Glomerular visceral epithelial cell (primary cell): Measurements from ENCODE around the gene LYSMD1.

Source experiments
- DNase-seq: peaks from one replicate; pipeline ENCODE4 v3.0.0-alpha.2; 2016; ENCODE audit errors: extremely low spot score

LYSMD1 gene

DNA sequence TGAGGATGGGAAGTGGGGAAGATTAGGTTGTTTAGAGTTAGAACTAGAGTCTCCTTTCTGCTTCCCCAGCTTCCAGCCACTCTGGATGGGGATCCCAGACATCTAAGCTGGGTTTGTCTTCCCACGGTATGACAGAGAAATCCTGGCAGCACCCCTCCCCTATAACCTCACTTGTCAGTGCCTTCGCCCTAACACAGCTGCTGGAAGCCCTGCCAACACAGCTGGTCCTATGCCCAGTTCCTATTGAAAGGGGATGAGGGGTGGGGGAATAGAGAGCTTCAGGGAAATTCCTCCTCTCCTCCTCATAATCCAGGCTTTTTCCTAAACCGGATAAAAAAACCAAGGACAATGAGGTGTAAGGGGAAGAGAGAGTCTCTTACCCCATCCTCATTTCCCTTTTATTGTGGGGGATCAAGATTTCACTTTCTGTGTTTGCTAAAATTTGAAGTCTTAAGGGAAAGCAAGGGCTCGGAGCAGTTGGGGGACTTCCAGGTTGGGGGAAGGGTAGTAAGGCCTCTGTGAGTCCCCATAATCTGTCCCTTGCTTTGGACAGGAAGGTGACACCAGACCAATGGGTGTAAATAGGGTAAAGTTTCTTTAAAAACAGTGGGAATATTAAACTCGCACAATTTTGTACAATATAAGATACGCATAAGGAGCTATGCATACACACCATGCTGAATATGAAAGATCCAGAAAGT, 9.5 kb upstream of the LYSMD1 start:
- DNase-seq, result no peak

DNA sequence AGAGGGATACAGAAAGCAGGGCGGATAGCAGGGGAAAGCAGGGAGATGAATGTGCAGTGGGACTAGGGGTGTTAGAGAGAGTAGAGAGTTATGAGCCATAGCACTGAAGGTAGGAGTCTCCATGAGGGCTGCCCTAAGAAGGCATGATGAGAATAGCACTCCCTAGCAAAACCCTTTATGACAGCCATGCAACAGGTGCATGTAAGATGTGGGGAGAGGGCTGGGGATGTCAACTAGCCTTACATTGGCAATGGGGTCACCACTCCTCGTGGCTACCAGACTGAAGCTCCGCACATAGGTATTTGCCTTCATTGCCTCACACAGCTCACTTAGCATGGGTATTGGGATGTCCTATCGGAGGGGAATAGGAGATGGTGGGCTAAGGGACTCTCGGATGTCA, 5.5 kb upstream of the LYSMD1 start:
- DNase-seq, result no peak

DNA sequence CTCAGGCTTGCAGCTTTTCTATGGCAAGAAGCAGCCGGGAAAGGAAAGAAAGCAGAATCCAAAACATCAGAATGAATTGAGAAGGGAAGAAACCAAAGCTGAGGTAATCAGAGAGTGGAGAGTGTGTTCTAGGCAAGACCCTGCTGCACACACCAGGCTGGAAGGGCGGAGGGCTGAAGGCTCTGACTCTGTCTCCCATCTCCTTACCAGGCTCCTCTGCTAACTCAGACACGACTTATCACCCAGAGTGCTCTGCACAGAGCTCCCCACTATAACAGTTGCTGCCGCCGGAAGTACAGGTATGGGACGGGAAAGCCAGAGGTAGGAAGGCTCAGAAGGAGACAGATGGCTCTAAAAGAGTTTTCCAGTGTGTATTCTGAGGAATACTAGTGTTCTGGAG, 1.4 kb upstream of the LYSMD1 start:
- no peak for DNase-seq

DNA sequence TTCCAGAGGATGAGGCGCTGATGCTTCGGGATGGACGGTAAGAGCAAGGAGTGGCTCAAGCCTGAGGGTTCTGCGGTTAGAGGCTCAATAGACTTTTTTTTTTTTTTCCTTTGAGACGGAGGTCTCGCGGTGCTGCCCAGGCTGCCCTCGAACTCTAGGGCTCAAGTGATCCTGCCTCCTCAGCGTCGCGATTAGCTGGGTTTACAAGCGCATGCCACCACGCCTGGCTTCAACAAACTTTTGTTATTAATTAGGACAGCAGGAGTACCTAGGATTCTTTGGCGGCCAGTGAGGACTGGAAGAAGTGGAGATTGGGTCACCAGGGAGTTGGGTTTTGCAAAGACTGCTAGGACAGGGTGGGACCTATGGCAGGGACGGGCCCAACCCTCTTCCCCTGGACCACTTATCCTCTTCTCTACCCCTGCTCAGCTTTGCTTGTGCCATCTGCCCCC, 829 bp upstream of the LYSMD1 start:
- DNase-seq, result peak; percentile 71

DNA sequence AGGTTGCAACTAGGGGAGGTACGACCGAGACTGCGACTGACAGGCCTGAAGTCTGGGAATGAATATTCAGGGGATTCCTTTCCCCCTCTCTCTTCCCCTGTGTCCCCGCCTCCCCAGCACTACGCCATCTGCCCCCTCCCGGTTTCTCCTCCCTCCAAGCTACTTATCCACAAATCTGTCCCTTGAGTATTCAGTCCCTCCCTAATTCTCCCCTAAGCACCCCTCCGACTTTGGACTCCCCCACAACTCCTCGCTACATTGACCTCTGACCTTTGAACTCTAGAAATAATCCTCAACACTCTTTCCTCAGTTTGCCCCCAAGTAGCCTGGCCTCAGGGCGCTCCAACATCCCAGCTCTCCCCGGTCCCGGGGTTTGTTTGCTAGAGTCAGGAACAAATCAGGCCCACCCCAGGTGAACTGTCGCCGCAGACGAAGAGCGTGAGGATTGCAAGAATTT, 393 bp downstream of the LYSMD1 start:
- DNase-seq, result peak; percentile 49

DNA sequence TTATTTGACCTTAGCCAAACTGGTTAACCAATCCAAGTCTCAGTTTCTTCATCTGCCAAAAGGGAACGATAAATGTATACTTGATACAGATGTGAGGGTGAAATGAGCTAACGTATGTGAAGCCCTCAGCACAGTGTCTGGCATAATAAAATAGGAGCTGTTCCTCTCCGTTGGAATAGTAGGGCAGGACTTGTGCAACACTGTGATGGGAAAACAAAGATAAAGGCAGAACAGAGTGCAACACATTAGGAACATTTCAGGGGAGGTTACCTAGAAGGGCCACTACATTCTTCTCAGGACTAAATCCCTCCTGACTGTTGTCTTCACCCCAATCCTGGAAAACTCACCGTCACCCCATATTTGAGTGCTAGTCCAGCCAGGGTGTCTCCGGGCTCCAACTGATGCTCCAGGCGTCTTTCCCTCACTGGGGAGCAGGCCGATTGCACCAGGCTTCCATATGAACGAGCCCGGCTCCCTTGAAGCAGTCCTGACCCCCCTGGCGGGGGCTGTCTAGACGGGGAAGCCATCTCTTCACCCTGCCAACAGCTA, 896 bp downstream of the LYSMD1 start:
- no peak for DNase-seq

DNA sequence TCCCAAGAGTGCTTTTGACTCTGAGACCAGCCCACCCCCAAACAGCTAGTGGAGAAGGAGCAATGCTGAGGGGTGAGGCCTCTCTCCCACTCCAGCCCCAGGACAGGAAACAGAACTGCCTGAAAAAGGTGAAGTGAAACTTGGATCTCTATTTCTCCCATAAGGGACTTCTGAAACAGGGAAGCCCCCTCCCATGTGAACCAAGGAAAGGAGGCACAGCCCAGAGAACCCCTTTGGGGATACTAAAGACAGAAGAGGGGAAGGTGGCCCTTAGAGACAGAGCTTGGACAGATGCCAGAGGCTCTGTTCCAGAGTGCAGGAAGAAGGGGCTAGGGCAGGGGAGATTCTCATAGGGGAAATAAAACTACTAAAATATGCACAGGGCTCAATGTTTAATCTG, 6.3 kb downstream of the LYSMD1 start:
- DNase-seq, result no peak

DNA sequence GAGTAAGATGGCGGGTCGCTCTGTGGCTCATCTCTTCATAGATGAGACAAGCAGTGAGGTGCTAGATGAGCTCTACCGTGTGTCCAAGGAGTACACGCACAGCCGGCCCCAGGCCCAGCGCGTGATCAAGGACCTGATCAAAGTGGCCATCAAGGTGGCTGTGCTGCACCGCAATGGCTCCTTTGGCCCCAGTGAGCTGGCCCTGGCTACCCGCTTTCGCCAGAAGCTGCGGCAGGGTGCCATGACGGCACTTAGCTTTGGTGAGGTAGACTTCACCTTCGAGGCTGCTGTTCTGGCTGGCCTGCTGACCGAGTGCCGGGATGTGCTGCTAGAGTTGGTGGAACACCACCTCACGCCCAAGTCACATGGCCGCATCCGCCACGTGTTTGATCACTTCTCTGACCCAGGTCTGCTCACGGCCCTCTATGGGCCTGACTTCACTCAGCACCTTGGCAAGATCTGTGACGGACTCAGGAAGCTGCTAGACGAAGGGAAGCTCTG, 6.9 kb downstream of the LYSMD1 start:
- no peak for DNase-seq

DNA sequence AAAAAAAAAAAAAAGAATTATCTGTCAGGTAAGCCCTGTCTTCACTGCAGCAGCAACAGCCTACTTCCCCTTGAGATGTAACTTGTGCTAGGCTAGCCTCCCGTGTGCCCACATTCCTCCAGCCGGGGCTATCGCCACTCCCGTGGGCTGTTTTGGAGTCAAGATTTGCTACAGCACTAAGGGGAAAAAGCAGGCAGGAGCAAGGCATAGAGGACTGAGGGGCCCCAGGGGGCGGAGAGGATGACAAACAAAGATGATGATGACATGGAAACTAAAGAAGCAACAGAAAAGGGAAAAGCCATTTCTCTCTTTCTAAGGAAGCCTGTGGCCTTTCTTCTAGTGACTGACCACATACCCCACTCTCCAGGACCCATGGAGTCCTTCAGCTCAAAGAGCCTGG, 7.4 kb downstream of the LYSMD1 start:
- DNase-seq, result no peak

DNA sequence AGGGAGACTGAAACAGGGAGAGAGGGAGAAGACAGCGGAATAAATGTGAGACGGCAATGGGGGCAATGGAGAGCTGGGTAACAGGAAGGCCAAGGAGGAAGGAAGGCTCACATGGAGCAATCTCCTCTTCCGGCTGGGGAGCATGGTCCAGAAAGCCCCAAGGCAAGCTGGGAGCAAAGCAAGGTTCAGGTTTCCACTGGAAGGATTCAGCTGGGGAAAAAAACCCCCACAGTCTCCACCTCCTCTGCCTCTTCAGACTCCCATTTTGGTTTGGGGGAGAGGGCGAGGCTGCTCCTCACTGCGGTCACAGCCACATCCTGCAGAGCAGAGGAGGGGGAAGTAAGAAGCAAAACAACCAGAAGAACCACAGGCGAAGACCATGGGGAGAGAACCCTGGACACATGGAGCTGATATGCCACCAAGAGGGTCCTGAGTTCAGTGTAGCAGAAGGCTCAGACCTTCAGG, 8.6 kb downstream of the LYSMD1 start:
- no peak for DNase-seq

DNA sequence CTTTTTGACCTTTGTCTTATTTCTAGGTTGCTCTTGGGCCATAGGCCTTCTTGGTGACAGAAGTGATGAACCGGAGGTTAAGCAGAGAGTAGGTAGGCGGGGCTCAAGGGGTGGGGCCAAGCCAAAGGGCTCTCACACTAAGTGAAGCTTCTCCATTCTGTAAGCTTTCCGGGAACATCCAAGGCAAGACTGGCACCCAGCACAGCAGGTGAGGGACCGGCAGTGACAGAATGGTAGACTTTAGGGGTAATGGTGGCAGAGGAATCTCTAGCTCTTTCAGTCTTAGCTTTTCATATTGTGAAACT, 9.2 kb downstream of the LYSMD1 start, which contains the start of gene TNFAIP8L2:
Gene TNFAIP8L2, plus strand, starts transcription at position 135 of the 305 bp plus-strand sequence. CDS start 2,049 bp downstream, outside the sequence.
- no peak for DNase-seq

DNA sequence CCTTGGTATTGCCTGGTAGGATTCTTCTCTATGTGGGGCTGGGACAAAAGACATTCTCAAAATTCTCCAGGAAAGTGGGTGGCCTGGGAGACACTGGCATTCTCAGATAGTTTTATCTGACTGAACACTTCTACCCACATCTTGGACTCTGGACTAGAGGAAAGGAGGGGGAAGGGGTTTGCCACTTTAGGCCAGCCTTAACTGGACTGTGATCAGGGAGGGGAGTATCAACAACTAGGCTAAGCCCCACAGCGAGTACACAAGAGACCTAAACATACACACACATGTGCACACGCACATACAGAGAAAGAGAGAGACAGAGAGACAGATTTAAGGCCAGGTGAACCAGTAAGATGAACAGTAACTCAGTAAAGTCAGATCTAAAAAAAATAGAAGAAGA, 18.0 kb downstream of the LYSMD1 start:
- DNase-seq, result no peak

DNA sequence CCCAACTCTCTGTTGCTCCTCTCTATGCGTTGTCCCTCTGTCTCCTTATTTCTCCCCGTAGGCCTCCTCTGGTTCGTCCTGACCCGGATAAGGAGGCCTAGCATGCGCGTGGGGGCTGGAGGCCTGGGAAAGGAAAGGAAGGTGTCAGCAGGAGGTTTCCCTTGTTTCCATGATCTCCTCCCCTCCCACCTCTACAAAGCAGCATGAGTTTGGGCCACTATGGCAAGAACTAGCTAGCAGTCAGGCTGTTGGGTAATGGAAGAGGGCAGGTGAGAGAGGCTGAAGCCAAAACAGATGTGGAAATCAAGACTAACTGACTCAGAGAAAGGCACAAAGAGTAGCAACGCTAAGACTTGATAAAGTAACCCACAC, 18.6 kb downstream of the LYSMD1 start:
- no peak for DNase-seq

DNA sequence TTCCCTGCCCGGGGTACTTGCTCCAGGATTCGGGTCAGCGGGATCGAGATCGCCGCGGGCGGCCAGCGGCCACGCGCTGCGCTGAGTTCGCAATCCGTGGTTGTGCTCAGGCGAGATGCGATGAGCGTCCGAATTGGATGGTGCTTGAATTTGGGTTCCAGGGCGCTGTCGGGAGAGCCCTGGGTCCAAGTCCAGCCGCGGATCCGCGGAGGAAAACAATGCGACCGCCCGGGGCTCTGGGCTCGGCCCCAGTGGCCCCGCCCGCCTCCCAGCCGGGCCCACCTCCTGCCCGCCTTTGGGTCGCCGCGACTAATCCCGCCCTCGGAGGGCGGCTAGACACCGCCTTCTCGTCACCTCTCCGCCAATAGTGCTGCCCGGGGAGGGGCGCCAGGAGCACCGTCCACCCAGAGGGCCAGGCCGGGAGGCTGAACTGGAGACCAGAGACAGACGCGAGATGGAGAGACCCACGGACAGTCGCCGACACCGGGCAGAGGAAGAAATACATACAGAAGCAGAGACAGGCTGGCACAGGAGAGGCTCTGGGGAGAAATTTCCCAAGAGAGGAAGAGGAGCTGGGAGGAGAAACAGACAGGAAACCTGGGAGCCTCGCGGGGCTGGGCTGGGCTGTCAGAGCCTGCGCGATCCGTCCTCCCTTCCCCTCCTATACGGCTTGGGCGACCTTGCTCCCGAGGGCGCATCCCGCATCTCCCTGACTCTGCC, 19.1 kb downstream of the LYSMD1 start, which contains the start of gene SEMA6C:
Gene SEMA6C, minus strand, starts transcription at position 220 of the 720 bp plus-strand sequence. CDS start 4,010 bp downstream, outside the sequence.
- DNase-seq, result peak; percentile 93

DNA sequence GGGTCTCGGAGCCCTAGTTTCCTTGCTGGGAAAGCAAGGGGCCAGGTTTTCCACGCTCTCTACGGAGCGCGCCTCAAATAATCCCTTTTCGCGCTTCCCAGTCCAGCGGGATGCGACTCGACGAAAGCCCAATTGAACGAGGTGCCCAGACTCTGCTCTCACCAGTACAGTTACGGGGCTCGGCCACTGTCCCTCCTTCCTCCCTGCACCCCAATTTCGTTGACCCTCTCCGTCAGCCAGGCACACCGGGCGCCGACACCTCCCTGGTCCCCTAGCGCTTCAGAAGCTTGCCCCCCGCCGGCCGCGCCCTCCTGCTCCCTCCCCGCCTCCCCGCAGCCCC, 19.7 kb downstream of the LYSMD1 start:
- DNase-seq, result no peak

DNA sequence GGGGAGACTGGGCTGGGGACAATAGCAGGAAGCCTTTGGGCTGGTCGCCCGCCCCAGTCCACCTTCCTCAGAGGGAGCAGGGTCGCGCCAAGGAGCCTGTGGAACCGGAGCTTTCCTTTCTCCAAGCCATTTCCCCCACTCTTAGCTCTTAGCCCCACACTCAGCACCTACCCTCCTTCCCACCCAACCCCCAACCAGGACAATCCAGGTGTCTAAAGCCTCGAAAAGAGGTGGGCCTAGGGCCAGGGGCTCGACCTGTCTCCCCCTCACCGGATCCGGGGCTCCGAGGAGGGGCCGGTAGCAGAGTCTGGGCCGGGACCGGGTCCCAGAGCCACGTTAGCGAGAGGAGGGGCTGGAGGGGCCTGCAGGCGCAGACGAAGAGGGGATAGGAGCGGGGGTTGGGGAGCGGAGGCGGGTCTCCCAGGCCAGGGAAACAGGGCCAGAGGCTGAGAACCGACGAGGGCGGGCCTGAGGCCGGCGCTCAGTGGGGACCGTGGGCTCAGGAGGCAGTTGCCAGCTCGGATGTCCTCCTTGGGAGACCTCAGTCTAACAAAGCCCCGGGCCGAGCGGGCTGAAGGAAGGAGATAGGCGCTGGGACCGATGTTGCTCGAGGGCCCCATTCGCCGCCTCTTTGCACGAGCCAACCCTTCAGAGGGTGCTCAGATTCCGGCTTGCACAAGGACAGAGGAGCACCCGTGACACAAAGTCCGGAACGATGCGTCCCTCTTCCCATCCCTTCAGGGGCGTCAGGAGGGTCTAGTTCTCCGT, 20.2 kb downstream of the LYSMD1 start:
- DNase-seq, result no peak

DNA sequence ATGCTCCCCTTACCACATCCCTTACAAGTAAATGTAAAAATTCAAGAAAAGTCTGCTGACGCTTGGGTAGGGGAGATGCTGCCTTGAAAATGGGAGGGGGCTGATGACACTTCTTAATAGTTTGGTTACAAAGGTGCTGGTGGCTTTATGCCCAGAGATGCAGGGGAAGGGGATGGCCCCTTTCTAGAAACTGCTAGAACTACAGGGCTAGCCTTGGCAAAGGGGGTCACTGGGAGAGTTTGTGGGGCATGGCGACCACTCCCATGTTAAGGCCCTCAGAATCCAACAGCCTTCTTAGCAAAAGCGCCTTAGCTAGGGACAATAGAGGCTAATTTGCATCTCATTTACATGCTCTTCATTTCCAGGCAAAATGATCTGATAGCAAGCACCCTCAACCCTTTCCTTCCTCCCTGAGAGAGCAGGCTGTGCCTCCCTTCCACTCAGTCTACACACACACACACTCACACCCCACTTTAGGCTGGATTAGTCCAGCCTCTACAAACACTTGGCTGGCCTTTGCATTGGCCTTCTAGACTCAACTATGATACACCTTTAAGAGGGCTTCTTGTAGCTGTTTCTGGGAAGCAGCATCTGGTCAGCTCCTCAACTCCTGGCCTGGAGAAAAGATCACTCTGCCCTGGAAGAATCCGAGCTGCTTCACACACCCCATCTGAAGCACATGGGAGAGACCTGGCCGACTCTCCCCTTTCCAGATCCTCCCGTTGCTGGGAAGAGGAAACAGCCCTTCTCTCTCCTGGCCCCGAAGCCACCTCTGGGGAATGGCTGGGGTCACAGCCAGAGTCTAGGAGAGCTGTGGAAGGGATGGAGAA, 21.0 kb downstream of the LYSMD1 start:
- no peak for DNase-seq

DNA sequence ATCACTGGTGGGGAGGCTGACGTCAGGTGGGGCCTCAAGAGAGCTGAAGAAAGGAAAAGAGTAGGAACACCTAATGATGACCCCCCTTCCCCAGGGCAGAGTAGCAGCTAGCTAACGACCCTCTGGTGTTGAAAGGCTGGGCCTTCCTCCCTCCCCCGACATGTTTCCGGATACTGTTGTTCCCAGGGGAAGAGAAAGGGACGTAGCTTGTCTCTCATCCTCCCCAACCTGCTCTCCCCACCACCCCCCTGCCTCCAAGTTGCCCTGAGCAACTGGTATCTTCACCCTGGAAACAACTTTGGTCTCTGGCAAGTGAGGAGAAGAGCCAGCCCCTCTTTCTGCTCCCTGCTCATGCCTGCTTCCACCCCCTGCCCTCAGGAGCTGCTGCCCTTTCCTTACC, 21.7 kb downstream of the LYSMD1 start:
- DNase-seq, result no peak

DNA sequence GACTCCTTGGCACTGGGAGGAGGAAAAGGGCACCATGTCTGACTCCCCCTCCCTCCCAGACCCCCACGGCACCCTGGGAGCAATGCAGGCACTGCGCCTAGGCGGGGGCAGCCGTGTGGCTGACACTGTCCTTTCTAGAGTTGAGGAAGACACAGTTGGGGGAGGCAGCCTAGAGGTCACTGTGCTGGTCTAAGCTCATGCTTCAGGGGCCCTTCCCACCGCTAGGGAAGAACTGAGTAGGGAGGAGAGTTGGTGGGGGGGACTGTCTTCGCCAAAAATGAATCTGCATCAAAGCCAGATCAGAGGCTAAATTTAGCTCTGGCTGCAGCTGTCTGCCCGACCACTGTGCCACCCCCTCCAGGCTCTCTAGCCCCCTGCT, 22.7 kb downstream of the LYSMD1 start:
- DNase-seq, result no peak

DNA sequence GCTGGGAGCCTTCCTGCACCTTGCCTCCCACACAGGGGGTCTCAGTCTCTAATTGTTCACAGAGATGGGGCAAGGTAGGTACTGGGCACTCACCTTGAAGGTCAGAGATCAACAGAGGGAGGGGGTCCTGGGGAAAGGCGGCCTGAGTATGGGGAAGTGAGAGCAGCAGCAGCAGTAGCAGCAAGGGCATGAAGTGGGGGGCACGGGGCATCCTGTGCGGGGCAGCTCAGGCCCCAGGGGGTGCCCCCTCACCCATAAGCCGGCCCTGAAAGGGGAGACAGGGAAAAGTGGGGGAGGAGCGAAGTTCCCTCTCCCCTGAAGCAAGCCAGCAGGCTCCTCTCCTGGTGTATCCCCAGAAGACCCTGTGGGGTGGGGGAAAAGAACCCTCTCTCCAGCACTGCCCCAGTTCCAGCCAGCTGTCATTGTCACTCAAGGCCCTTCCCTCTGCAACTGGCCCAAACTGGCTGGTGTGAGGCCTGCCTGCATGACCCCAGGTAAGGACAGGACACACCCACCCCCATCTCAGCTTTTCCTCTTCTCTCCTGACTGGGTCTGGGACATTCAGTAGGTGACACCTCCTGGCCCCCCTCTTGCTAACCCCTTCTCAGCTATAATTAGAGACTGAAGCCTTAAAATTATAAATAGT, 23.2 kb downstream of the LYSMD1 start:
- no peak for DNase-seq

DNA sequence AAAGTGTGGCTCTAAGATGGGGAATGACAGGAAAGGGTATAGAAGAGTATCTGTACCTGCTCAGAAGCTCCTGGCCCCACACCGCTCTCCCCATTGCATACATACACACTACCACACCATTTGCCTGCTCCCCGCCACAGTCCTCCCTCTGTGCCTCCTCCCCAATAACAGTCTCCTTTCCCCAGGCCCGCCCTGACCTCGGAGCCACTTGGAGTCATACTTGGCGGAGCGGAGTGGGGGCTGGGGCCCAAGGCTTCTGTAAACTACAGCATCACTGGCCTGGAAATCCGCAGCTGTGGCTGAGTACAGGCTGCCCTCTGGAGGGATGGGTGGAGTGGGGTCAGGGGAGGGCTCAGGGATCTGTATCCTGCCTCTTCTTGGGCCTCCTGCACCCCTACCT, 27.9 kb downstream of the LYSMD1 start:
- no peak for DNase-seq
